ENCODE measurements around the gene SPTB.
A peak's percentile ranks its signal among the peaks of the same experiment; 100 is the strongest.

Gene SPTB

DNA sequence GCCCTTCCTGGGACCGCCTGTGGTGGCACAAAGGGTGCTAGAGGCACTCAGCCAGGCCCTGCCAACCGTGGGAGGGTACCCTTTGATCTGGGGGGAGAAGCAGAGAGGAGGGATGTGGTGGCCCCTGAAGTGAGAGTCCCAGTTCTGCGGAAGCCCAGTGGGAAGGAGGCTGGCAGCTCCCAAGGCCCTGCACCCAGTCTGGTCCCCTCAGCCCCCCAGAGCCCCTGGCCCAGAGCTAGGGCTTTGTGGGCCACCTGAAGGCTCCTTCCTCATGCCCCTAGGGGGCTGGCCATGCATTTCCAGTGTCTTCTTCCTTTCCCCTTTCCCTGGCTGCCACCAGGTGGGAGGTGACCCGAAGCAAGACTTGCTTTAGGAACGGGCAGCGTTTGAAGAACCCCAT lies 131.2 kb downstream of the SPTB start:
- Histone ChIP-seq H2BK15ac (ENCODE audit: low read depth, poor library complexity, severe bottlenecking) (no peak overlapping the region), H3K9me3 (ENCODE audit: control insufficient read depth, low read length) (no peaks in the 10 kb centered on the region), H4K91ac (ENCODE audit: low read length) (no peak overlapping the region), H3K27me3 (ENCODE audit: control insufficient read depth in 1 of 2, insufficient read depth in 1 of 2, low read length in 2 of 2) (peaks cover 0 to 35% of the 10 kb centered on the region in 2 experiments), H3K23ac (ENCODE audit: low read length in 2 of 2) (no peak overlapping the region), H3K4me1 (ENCODE audit: control insufficient read depth, insufficient read depth, low read depth, low read length) (peaks cover 20% of the 10 kb centered on the region), H3K27ac (ENCODE audit: low read length, poor library complexity, severe bottlenecking) (no peak overlapping the region), H2BK120ac (ENCODE audit: low read depth, low read length) (no peak overlapping the region), H3K9ac (ENCODE audit: low read length) (no peak overlapping the region), H3K4me2 (ENCODE audit: low read length, poor library complexity, severe bottlenecking) (no peak overlapping the region), H3K36me3 (ENCODE audit: control insufficient read depth in 1 of 2, insufficient read depth in 2 of 2, low read depth in 1 of 2, low read length in 2 of 2) (peaks cover 0 to 61% of the 10 kb centered on the region in 2 experiments), H2AK5ac (ENCODE audit: low read length, severe bottlenecking) (peak overlapping the region; percentile 29), H3K4me3 (ENCODE audit: insufficient read depth in 1 of 2, low read depth in 1 of 2, low read length in 2 of 2) (no peak overlapping the region), H2BK5ac (ENCODE audit: low read depth, low read length, poor library complexity, severe bottlenecking) (no peak overlapping the region), H3K14ac (ENCODE audit: low read length in 2 of 2) (no peak overlapping the region), H4K8ac (ENCODE audit: low read length) (no peak overlapping the region), H2BK12ac (ENCODE audit: low read length in 2 of 2) (no peak overlapping the region), H3K4ac (ENCODE audit: low read depth in 1 of 2, low read length in 2 of 2) (no peak overlapping the region), H2AFZ (ENCODE audit: low read depth, low read length) (no peak overlapping the region), H3K79me1 (replicated peaks; ENCODE audit: low read length, poor library complexity, severe bottlenecking) (peaks cover 30% of the 10 kb centered on the region), H3K18ac (ENCODE audit: low read depth in 1 of 2, low read length in 2 of 2) (no peak overlapping the region)
- DNase-seq = no peak
- 100% methylated on average over 3 of the region's 6 CpGs for WGBS

DNA sequence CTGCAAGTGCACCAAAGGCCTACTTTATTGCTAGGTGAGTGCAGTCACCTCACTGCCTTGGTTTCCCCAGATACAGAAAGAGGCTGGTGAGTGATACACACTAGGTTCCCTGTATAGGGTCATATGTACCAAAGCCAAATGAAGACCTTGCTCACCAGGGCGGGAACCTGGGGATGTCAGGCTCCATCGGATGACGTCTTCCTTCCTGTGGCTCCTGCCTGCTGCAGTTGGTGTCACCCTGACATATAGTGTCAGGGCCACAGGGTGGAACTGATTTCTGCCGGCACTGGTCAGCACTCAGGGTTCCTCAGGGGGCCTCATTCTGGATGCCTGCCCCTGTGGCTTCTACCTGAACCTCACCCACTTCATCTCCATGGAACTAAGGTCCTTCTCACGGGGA lies 132.4 kb downstream of the SPTB start:
- no peak overlapping the region for H4K91ac ChIP-seq (ENCODE audit: low read length)
- H3K36me3 ChIP-seq (ENCODE audit: control insufficient read depth in 1 of 2, insufficient read depth in 2 of 2, low read depth in 1 of 2, low read length in 2 of 2) = peaks cover 0 to 69% of the 10 kb centered on the region in 2 experiments
- no peak overlapping the region for H3K9ac ChIP-seq (ENCODE audit: low read length)
- no peak overlapping the region for H3K14ac ChIP-seq (ENCODE audit: low read length in 2 of 2)
- H2BK12ac ChIP-seq (ENCODE audit: low read length in 2 of 2) = no peak overlapping the region
- H2AFZ ChIP-seq (ENCODE audit: low read depth, low read length) = no peak overlapping the region
- H3K27ac ChIP-seq (ENCODE audit: low read length, poor library complexity, severe bottlenecking) = peak overlapping the region; percentile 87
- H3K79me1 ChIP-seq (replicated peaks; ENCODE audit: low read length, poor library complexity, severe bottlenecking) = peaks cover 41% of the 10 kb centered on the region
- H3K27me3 ChIP-seq (ENCODE audit: control insufficient read depth in 1 of 2, insufficient read depth in 1 of 2, low read length in 2 of 2) = peaks cover 0 to 23% of the 10 kb centered on the region in 2 experiments
- H3K4me1 ChIP-seq (ENCODE audit: control insufficient read depth, insufficient read depth, low read depth, low read length) = peaks cover 20% of the 10 kb centered on the region
- H2AK5ac ChIP-seq (ENCODE audit: low read length, severe bottlenecking) = peak overlapping the region; percentile 11
- no peak overlapping the region for H2BK5ac ChIP-seq (ENCODE audit: low read depth, low read length, poor library complexity, severe bottlenecking)
- no peak overlapping the region for H3K23ac ChIP-seq (ENCODE audit: low read length in 2 of 2)
- H2BK120ac ChIP-seq (ENCODE audit: low read depth, low read length) = no peak overlapping the region
- no peak overlapping the region for H3K4me2 ChIP-seq (ENCODE audit: low read length, poor library complexity, severe bottlenecking)
- no peak overlapping the region for H3K4ac ChIP-seq (ENCODE audit: low read depth in 1 of 2, low read length in 2 of 2)
- H4K8ac ChIP-seq (ENCODE audit: low read length) = no peak overlapping the region
- H3K9me3 ChIP-seq (ENCODE audit: control insufficient read depth, low read length) = no peaks in the 10 kb centered on the region
- no peak for DNase-seq
- no peak overlapping the region for H3K18ac ChIP-seq (ENCODE audit: low read depth in 1 of 2, low read length in 2 of 2)
- no peak overlapping the region for H3K4me3 ChIP-seq (ENCODE audit: insufficient read depth in 1 of 2, low read depth in 1 of 2, low read length in 2 of 2)
- 95% methylated on average over 5 of the region's 5 CpGs for whole genome bisulfite sequencing
- no peak overlapping the region for H2BK15ac ChIP-seq (ENCODE audit: low read depth, poor library complexity, severe bottlenecking)

DNA sequence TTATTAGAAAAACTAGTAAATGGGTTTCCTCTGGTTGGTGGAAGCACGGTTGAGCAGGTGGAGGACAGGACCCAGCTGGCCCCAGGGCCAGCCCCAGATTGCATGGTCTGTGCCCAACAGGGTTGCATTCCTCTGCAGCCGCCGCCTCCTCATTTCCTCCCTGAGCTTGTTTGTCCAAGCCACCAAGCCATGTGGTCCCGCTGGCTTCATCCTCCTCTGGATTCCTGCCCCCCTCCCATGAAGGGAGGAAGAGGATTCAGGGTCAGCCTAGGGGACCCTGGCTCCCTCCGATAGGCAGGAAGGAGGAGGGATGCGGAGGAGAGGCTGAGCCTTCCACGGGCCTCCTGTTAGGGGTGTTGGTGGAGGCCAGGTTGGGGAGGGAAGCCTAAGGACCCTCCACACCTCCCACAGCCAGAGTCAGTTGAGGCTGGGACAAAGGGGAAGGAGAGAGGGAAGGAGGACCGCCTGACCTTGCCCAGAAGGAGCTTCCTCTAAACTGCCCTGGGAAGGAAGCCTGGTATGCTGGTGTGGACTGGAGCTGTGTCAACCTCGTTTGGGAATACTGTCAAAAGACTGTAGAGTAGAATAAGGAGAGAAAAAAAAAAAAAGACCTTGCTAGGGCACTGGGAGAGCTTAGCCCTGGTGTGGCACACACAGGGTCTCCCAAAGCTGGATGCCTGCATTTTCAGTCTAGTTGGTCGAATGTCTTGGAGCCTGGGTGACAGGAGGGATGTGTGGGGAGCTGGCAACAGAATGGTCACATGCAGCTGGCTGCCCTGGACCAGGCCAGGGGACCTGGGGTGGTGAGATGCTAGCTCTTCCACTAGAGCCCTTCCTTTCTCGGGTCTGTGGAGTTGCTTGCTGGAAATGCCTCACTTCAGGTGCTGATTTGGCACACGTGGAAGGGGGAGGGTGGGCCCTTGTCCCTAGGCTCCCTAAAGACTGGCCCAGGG lies 133.1 kb downstream of the SPTB start:
- Histone ChIP-seq H3K18ac (ENCODE audit: low read depth in 1 of 2, low read length in 2 of 2) (no peak overlapping the region), H2BK12ac (ENCODE audit: low read length in 2 of 2) (no peak overlapping the region), H2BK15ac (ENCODE audit: low read depth, poor library complexity, severe bottlenecking) (no peak overlapping the region), H3K36me3 (ENCODE audit: control insufficient read depth in 1 of 2, insufficient read depth in 2 of 2, low read depth in 1 of 2, low read length in 2 of 2) (peaks cover 0 to 71% of the 10 kb centered on the region in 2 experiments), H3K4me2 (ENCODE audit: low read length, poor library complexity, severe bottlenecking) (no peak overlapping the region), H3K4me1 (ENCODE audit: control insufficient read depth, insufficient read depth, low read depth, low read length) (peaks cover 20% of the 10 kb centered on the region), H2AK5ac (ENCODE audit: low read length, severe bottlenecking) (peak overlapping the region; percentile 59), H3K23ac (ENCODE audit: low read length in 2 of 2) (no peak overlapping the region), H4K91ac (ENCODE audit: low read length) (no peak overlapping the region), H3K79me1 (replicated peaks; ENCODE audit: low read length, poor library complexity, severe bottlenecking) (peaks cover 48% of the 10 kb centered on the region), H3K27me3 (ENCODE audit: control insufficient read depth in 1 of 2, insufficient read depth in 1 of 2, low read length in 2 of 2) (peaks cover 0 to 21% of the 10 kb centered on the region in 2 experiments), H2AFZ (ENCODE audit: low read depth, low read length) (no peak overlapping the region), H3K9ac (ENCODE audit: low read length) (no peak overlapping the region), H3K4ac (ENCODE audit: low read depth in 1 of 2, low read length in 2 of 2) (no peak overlapping the region), H2BK120ac (ENCODE audit: low read depth, low read length) (no peak overlapping the region), H3K14ac (ENCODE audit: low read length in 2 of 2) (no peak overlapping the region), H3K27ac (ENCODE audit: low read length, poor library complexity, severe bottlenecking) (peak overlapping the region; percentile 87), H3K4me3 (ENCODE audit: insufficient read depth in 1 of 2, low read depth in 1 of 2, low read length in 2 of 2) (no peak overlapping the region), H4K8ac (ENCODE audit: low read length) (no peak overlapping the region), H2BK5ac (ENCODE audit: low read depth, low read length, poor library complexity, severe bottlenecking) (peak overlapping the region; percentile 58), H3K9me3 (ENCODE audit: control insufficient read depth, low read length) (no peaks in the 10 kb centered on the region)
- no peak for DNase-seq
- 84% methylated on average over 8 of the region's 12 CpGs for WGBS

DNA sequence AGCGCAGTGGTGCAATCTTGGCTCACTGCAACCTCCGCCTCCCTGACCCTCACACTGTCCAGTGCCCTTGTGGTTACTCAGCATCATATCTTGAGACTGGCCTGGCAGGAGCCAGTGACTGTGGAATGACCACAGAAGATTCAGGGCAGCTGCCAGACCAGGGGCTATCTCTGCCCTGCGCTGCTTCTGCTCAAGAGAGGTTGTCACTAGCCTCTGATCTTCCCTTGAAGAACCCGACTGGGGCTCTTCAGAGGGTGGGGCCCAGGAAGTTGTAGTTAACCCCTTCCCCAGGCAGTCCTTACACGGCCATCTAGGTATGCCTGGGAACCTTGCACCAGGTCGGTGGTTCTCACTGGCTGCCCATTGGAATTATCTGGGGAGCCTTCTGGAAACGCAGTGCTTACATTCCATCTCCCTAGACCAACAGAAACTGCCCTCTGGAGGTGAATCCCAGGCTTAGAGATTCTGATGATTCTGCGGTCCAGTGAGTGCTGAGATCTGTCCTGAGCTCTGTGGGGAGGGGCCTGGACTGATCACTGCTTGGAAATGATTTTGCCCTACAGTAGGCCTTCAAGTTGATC lies 134.1 kb downstream of the SPTB start:
- no peak overlapping the region for H2BK12ac ChIP-seq (ENCODE audit: low read length in 2 of 2)
- no peak overlapping the region for H3K4me2 ChIP-seq (ENCODE audit: low read length, poor library complexity, severe bottlenecking)
- no peak overlapping the region for H2BK120ac ChIP-seq (ENCODE audit: low read depth, low read length)
- H3K9ac ChIP-seq (ENCODE audit: low read length) = no peak overlapping the region
- no peak overlapping the region for H4K91ac ChIP-seq (ENCODE audit: low read length)
- peak overlapping the region; percentile 87 for H3K27ac ChIP-seq (ENCODE audit: low read length, poor library complexity, severe bottlenecking)
- H3K4me3 ChIP-seq (ENCODE audit: insufficient read depth in 1 of 2, low read depth in 1 of 2, low read length in 2 of 2) = no peak overlapping the region
- H3K4ac ChIP-seq (ENCODE audit: low read depth in 1 of 2, low read length in 2 of 2) = no peak overlapping the region
- H3K14ac ChIP-seq (ENCODE audit: low read length in 2 of 2) = no peak overlapping the region
- H3K4me1 ChIP-seq (ENCODE audit: control insufficient read depth, insufficient read depth, low read depth, low read length) = peaks cover 20% of the 10 kb centered on the region
- DNase-seq = peak; percentile 75
- H3K9me3 ChIP-seq (ENCODE audit: control insufficient read depth, low read length) = no peaks in the 10 kb centered on the region
- peak overlapping the region; percentile 57 for H2BK5ac ChIP-seq (ENCODE audit: low read depth, low read length, poor library complexity, severe bottlenecking)
- H3K18ac ChIP-seq (ENCODE audit: low read depth in 1 of 2, low read length in 2 of 2) = no peak overlapping the region
- peaks cover 56% of the 10 kb centered on the region for H3K79me1 ChIP-seq (replicated peaks; ENCODE audit: low read length, poor library complexity, severe bottlenecking)
- 60% methylated on average over 7 of the region's 8 CpGs for WGBS
- H4K8ac ChIP-seq (ENCODE audit: low read length) = no peak overlapping the region
- no peak overlapping the region for H2BK15ac ChIP-seq (ENCODE audit: low read depth, poor library complexity, severe bottlenecking)
- H3K36me3 ChIP-seq (ENCODE audit: control insufficient read depth in 1 of 2, insufficient read depth in 2 of 2, low read depth in 1 of 2, low read length in 2 of 2) = peaks cover 0 to 81% of the 10 kb centered on the region in 2 experiments
- H2AFZ ChIP-seq (ENCODE audit: low read depth, low read length) = no peak overlapping the region
- peak overlapping the region; percentile 76 for H2AK5ac ChIP-seq (ENCODE audit: low read length, severe bottlenecking)
- H3K27me3 ChIP-seq (ENCODE audit: control insufficient read depth in 1 of 2, insufficient read depth in 1 of 2, low read length in 2 of 2) = peaks cover 0 to 21% of the 10 kb centered on the region in 2 experiments
- no peak overlapping the region for H3K23ac ChIP-seq (ENCODE audit: low read length in 2 of 2)
